Activated CD8-positive, alpha-beta T cell treated with anti-CD3 and anti-CD28 coated beads for 36 hours (primary cell): ENCODE measurements around the gene CFAP20DC. TPM values are rescaled to one million over a fixed set of nuclear protein-coding genes. Genes with fewer than 3 reads are reported as not detected.
"Not testable (repeated sequence)": the region's sequence is repeated elsewhere in the genome, so short reads cannot be mapped to it uniquely, and the experiment has no call there.

Experiments used
- ATAC-seq: fragments of 200-7000 bp; cut with Tn5 transposase; one replicate; pipeline ENCODE4 v1.10.0; 2021; ENCODE audit warnings: mild to moderate bottlenecking, moderate library complexity
- CTCF ChIA-PET: fragments of 350-600 bp; sonication (Branson Sonifier 250); formaldehyde crosslinking; loops from one replicate; lab custom pipeline; 2021; ENCODE audit warnings: antibody characterized with exemption; lab: Charles Lee
- POLR2A ChIA-PET: fragments of 350-600 bp; sonication (Branson Sonifier 250); formaldehyde crosslinking; loops from one replicate; lab custom pipeline; 2021; ENCODE audit warnings: antibody characterized with exemption; lab: Charles Lee
- DNase-seq: peaks from one replicate; pipeline ENCODE4 v3.0.0-alpha.2; 2020
- H3K27ac Mint-ChIP-seq: one replicate; pipeline ENCODE4 v1.8.0; 2021; ENCODE audit warnings: mild to moderate bottlenecking, mixed read lengths
- H3K27me3 Mint-ChIP-seq: one replicate; pipeline ENCODE4 v1.8.0; 2021; ENCODE audit warnings: mixed read lengths
- H3K36me3 Mint-ChIP-seq: one replicate; pipeline ENCODE4 v1.8.0; 2021; ENCODE audit warnings: low read depth, mixed read lengths
- H3K4me1 Mint-ChIP-seq: one replicate; pipeline ENCODE4 v1.8.0; 2021; ENCODE audit warnings: low read depth, mixed read lengths
- H3K4me3 Mint-ChIP-seq: one replicate; pipeline ENCODE4 v1.8.0; 2021; ENCODE audit warnings: mild to moderate bottlenecking, moderate library complexity, mixed read lengths
- H3K9me3 Mint-ChIP-seq: one replicate; pipeline ENCODE4 v1.8.0; 2021; ENCODE audit warnings: mixed read lengths
- CTCF ChIP-seq: fragments of 200-600 bp; IDR thresholded peaks from one replicate; pipeline ENCODE4 v1.8.0; 2022; ENCODE audit warnings: antibody characterized with exemption, mild to moderate bottlenecking
- intact Hi-C: fragments of 100-400 bp; cut with micrococcal nuclease; formaldehyde crosslinking; loops from one replicate; pipeline ENCODE4 v1.10.0; 2022
- total RNA-seq, 2 experiments: library from RNA; stranded (reverse); gene quantifications; one replicate each; pipeline ENCODE4 v1.2.3, GENCODE V29; 2021

CFAP20DC gene
- total RNA-seq, 2 experiments from 2014 or later, result 1.4 to 1.5 TPM

- Mint-ChIP-seq H3K36me3 (no peaks in the 10 kb centered on the region), H3K27ac (no peak overlapping the region), H3K4me3 (no peak overlapping the region), H3K4me1 (no peaks in the 10 kb centered on the region), H3K9me3 (no peaks in the 10 kb centered on the region), H3K27me3 (no peaks in the 10 kb centered on the region)
- ChIA-PET POLR2A (no interaction called here), CTCF (no interaction called here)
- DNase-seq (no peak), ATAC-seq (no peak)
- no peak for TF ChIP-seq CTCF
- intact Hi-C loops, result no loop called here
Observed at GRCh38 chr3:58698246-58698645, 351.6 kb downstream of the CFAP20DC start.

- Mint-ChIP-seq H3K36me3 (no peaks in the 10 kb centered on the region), H3K27ac (no peak overlapping the region), H3K27me3 (no peaks in the 10 kb centered on the region), H3K9me3 (no peaks in the 10 kb centered on the region), H3K4me3 (no peak overlapping the region), H3K4me1 (no peaks in the 10 kb centered on the region)
- DNase-seq, result no peak
- intact Hi-C loops, result no loop called here
- ChIA-PET CTCF (no interaction called here), POLR2A (no interaction called here)
- no peak for ATAC-seq
- no peak for TF ChIP-seq CTCF
Observed at GRCh38 chr3:58697561-58697960, 352.3 kb downstream of the CFAP20DC start.

- H3K9me3 Mint-ChIP-seq, DNase-seq, H3K4me1 Mint-ChIP-seq, H3K27me3 Mint-ChIP-seq, H3K4me3 Mint-ChIP-seq, H3K27ac Mint-ChIP-seq, ATAC-seq, POLR2A ChIA-PET, H3K36me3 Mint-ChIP-seq, intact Hi-C loops: not testable (repeated sequence)
- CTCF ChIA-PET, result interaction anchor here (1.0 kb wide), 1 partner anchor 21 kb away, joined by 3 read pairs; no protein-coding TSS in a partner anchor
Observed at GRCh38 chr3:58696813-58697212, 353.0 kb downstream of the CFAP20DC start.

GRCh38 chr3:58696093-58696492, 353.7 kb downstream of the CFAP20DC start:
- Mint-ChIP-seq H3K9me3 (peaks cover 5% of the 10 kb centered on the region), H3K27ac (no peak overlapping the region), H3K4me3 (no peak overlapping the region), H3K27me3 (no peaks in the 10 kb centered on the region), H3K4me1 (no peaks in the 10 kb centered on the region), H3K36me3 (no peaks in the 10 kb centered on the region)
- ATAC-seq (no peak), DNase-seq (no peak)
- POLR2A ChIA-PET, result no interaction called here
- TF ChIP-seq CTCF, result no peak
- intact Hi-C loops, result no loop called here
- CTCF ChIA-PET, result interaction anchor here (1.0 kb wide), 1 partner anchor 22 kb away, joined by 3 read pairs; no protein-coding TSS in a partner anchor

GRCh38 chr3:58695284-58695683, 354.5 kb downstream of the CFAP20DC start:
- H3K27ac Mint-ChIP-seq, H3K27me3 Mint-ChIP-seq, H3K36me3 Mint-ChIP-seq, POLR2A ChIA-PET, ATAC-seq, H3K4me1 Mint-ChIP-seq, DNase-seq, intact Hi-C loops, H3K9me3 Mint-ChIP-seq, H3K4me3 Mint-ChIP-seq: not testable (repeated sequence)
- CTCF ChIA-PET, result interaction anchor here (1.1 kb wide), 1 partner anchor 32 kb away, joined by 3 read pairs; no protein-coding TSS in a partner anchor

GRCh38 chr3:58693940-58694850, 355.6 kb downstream of the CFAP20DC start:
- POLR2A ChIA-PET, result no interaction called here
- no peaks in the 10 kb centered on the region for H3K36me3 Mint-ChIP-seq
- DNase-seq, result no peak
- H3K4me3 Mint-ChIP-seq, result no peak overlapping the region
- no peak for ATAC-seq
- H3K27ac Mint-ChIP-seq, result no peak overlapping the region
- CTCF ChIA-PET, result interaction anchor here (1.1 kb wide), 1 partner anchor 33 kb away, joined by 3 read pairs; no protein-coding TSS in a partner anchor
- intact Hi-C loops, result no loop called here
- H3K4me1 Mint-ChIP-seq, result no peaks in the 10 kb centered on the region
- H3K9me3 Mint-ChIP-seq, result peaks cover 5% of the 10 kb centered on the region
- no peak for TF ChIP-seq CTCF
- peaks cover 5% of the 10 kb centered on the region for H3K27me3 Mint-ChIP-seq
